Left ventricle myocardium superior (tissue), 1 donor: Measurements from ENCODE around the gene ARID1A. TPM values are rescaled to one million over a fixed set of nuclear protein-coding genes. Genes with fewer than 3 reads are reported as not detected.
"Not testable (repeated sequence)": the region's sequence is repeated elsewhere in the genome, so short reads cannot be mapped to it uniquely, and the experiment has no call there.

ENCODE experiments used
- ATAC-seq: fragments of 200-7000 bp; cut with Tn5 transposase; one replicate; pipeline ENCODE4 v1.9.1; 2020; ENCODE audit warnings: mild to moderate bottlenecking, moderate library complexity
- DNase-seq: peaks from one replicate; pipeline ENCODE4 v3.0.0-alpha.2; 2020
- intact Hi-C: fragments of 100-400 bp; cut with micrococcal nuclease; formaldehyde crosslinking; loops from one replicate; pipeline ENCODE4 v1.11.0; 2022
- total RNA-seq: library from RNA; stranded (reverse); fragmentation: NEBNext Ultra II Directional; extraction: Animal tissue kit (Norgen Biotek cat#: 25700); gene quantifications from one replicate; pipeline ENCODE4 v1.2.1, GENCODE V29; 2021
- donor health status: DM: no; HTN: yes; CAD: no; lungs with severe emphysema.

Gene ARID1A
- total RNA-seq, 1 donor from 2014 or later, result 31.4 TPM

- DNase-seq, result no peak
- intact Hi-C loops, result loop anchor here (10.0 kb wide), 1 partner anchor 123 kb away; no protein-coding TSS in a partner anchor
- ATAC-seq, result peak; percentile 21
Measured at GRCh38 chr1:26797627-26798026, 101.8 kb downstream of the ARID1A start.

GRCh38 chr1:26799479-26800142, 103.8 kb downstream of the ARID1A start:
- peak; percentile 91 for ATAC-seq
- intact Hi-C loops, result loop anchor here (10.0 kb wide), 1 partner anchor 125 kb away; no protein-coding TSS in a partner anchor

GRCh38 chr1:26803932-26804331, 108.1 kb downstream of the ARID1A start:
- ATAC-seq, DNase-seq, intact Hi-C loops: not testable (repeated sequence)

More at GRCh38 chr1:26799479-26800142, 103.8 kb downstream of the ARID1A start:
- DNase-seq, result peak; percentile 84

GRCh38 chr1:26810105-26810504, 114.3 kb downstream of the ARID1A start:
- ATAC-seq, result peak; percentile 68
- DNase-seq, result peak; percentile 53
- intact Hi-C loops, result not testable (repeated sequence)

- intact Hi-C loops, result no loop called here
Measured at GRCh38 chr1:26811057-26811456, 115.2 kb downstream of the ARID1A start.

GRCh38 chr1:26811708-26812107, 115.9 kb downstream of the ARID1A start:
- intact Hi-C loops, result no loop called here
- ATAC-seq (no peak), DNase-seq (no peak)

More at GRCh38 chr1:26811057-26811456, 115.2 kb downstream of the ARID1A start:
- ATAC-seq (no peak), DNase-seq (no peak)

- no peak for ATAC-seq
- no peak for DNase-seq
- intact Hi-C loops, result no loop called here
Measured at GRCh38 chr1:26814377-26814776, 118.6 kb downstream of the ARID1A start.

- DNase-seq (no peak), ATAC-seq (no peak)
- intact Hi-C loops, result no loop called here
Measured at GRCh38 chr1:26814893-26815292, 119.1 kb downstream of the ARID1A start.

- intact Hi-C loops, result no loop called here
- DNase-seq (no peak), ATAC-seq (peak; percentile 50)
Measured at GRCh38 chr1:26820784-26821269, 125.0 kb downstream of the ARID1A start.

- DNase-seq (no peak), ATAC-seq (no peak)
- intact Hi-C loops, result no loop called here
Measured at GRCh38 chr1:26822737-26823395, 127.1 kb downstream of the ARID1A start.

GRCh38 chr1:26824731-26825130, 128.9 kb downstream of the ARID1A start:
- ATAC-seq, result no peak
- DNase-seq, result no peak
- intact Hi-C loops, result no loop called here

- intact Hi-C loops, result no loop called here
- DNase-seq, result peak; percentile 89
- peak; percentile 81 for ATAC-seq
Measured at GRCh38 chr1:26826261-26827105, 130.7 kb downstream of the ARID1A start, which contains the start of gene ZDHHC18. Gene ZDHHC18, plus strand, starts transcription at chr1:26826688. Its CDS starts 117 bp downstream, at chr1:26826805.

GRCh38 chr1:26827106-26827604, 131.3 kb downstream of the ARID1A start:
- ATAC-seq, result peak; percentile 1
- peak; percentile 33 for DNase-seq
- intact Hi-C loops, result no loop called here

GRCh38 chr1:26827663-26828062, 131.8 kb downstream of the ARID1A start:
- intact Hi-C loops, result no loop called here
- ATAC-seq (peak; percentile 7), DNase-seq (no peak)

GRCh38 chr1:26828411-26828991, 132.7 kb downstream of the ARID1A start:
- ATAC-seq, result peak; percentile 58
- intact Hi-C loops, result no loop called here
- DNase-seq, result peak; percentile 42

GRCh38 chr1:26829184-26829911, 133.5 kb downstream of the ARID1A start:
- no peak for ATAC-seq
- DNase-seq, result no peak
- intact Hi-C loops, result no loop called here

- no peak for DNase-seq
- intact Hi-C loops, result no loop called here
- no peak for ATAC-seq
Measured at GRCh38 chr1:26831059-26831458, 135.2 kb downstream of the ARID1A start.
